GM18907 (cell line): ENCODE measurements around the gene DSCAM.
"Not testable (repeated sequence)": the region's sequence is repeated elsewhere in the genome, so short reads cannot be mapped to it uniquely, and the experiment has no call there.

Experiments
- ATAC-seq: cut with Tn5 transposase; IDR thresholded peaks from one replicate; pipeline ENCODE4 v1.9.1; 2021; ENCODE audit warnings: mild to moderate bottlenecking, moderate library complexity; ENCODE audit not compliant: unreplicated experiment

Gene DSCAM

GRCh38 chr21:40194185-40194980 lies 652.6 kb downstream of the DSCAM start:
- ATAC-seq, result no peak

- no peak for ATAC-seq
Measured at GRCh38 chr21:40191616-40192015, 655.3 kb downstream of the DSCAM start.

DNA sequence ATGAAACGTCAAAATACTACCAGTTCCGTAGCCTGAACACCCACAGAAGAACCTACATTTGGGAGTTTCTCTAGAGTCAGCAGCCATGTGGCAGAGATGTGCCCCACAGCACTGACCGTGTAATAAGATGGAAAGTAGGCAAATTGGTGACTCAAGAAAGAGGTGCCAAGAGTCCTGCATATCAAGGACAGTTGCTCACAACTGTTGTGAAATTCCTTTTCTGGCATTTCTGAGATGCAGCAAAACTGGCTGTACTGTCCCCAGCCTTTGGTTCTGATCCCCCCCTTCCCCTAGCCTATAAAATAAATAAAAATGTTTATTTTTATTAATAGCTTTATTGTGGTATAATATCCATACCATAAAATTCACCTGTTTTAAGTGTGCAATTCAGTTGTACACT lies 655.8 kb downstream of the DSCAM start:
- ATAC-seq, result no peak

GRCh38 chr21:40187946-40188654 lies 658.9 kb downstream of the DSCAM start:
- no peak for ATAC-seq

- no peak for ATAC-seq
Measured at GRCh38 chr21:40187244-40187643, 659.7 kb downstream of the DSCAM start.

DNA sequence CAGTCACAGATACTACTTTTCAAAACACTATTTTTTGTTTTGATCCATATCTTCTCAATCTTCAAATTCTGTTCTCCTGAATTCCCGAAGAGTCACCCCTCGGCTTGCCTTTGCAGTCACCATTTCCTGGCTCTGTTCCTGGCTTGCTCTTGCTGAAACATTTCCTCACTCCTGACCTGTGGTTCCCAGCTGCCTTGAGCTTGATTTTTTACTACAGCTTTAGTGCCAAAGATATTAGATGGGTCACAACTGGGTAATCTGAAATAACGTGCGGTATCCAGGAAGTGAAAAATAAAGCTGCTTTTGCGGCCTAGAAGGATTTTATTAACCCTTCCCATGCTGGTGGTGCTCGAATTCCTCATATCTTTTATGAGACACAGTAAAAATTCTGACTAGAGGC lies 660.9 kb downstream of the DSCAM start:
- ATAC-seq, result no peak

DNA sequence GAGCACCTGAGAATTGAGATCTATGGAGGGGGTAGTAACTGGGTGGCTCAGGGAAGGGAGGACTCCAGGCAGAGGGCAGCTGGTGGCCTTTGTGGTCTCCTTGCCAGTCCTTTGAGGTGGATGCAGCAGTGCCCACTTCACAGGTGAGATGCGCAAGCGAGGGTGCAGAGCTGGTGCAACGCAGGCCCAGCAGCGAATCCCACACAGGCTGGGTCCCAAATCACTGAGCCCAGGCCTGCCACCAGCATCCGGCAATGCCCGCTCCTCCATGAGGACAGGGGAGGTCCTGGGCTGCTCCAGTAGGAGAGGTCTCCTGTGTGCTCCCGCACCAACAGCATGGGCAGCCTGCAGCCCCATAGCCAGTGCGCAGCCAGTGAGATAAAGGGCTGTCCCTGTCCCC lies 661.8 kb downstream of the DSCAM start:
- ATAC-seq, result no peak

DNA sequence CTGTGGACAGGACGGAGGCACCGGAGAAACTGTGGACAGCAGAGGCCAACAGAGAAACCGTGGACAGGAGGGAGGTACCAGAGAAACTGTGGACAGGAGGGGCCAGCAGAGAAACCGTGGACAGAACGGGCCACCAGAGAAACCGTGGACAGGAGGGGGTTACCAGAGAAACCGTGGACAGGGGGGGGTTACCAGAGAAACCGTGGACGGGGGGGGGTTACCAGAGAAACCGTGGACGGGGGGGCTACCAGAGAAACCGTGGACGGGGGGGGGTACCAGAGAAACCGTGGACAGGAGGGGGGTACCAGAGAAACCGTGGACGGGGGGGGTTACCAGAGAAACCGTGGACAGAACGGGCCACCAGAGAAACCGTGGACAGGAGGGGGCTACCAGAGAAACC lies 664.5 kb downstream of the DSCAM start:
- ATAC-seq, result not testable (repeated sequence)

- ATAC-seq, result no peak
Measured at GRCh38 chr21:40179166-40179565, 667.8 kb downstream of the DSCAM start.

DNA sequence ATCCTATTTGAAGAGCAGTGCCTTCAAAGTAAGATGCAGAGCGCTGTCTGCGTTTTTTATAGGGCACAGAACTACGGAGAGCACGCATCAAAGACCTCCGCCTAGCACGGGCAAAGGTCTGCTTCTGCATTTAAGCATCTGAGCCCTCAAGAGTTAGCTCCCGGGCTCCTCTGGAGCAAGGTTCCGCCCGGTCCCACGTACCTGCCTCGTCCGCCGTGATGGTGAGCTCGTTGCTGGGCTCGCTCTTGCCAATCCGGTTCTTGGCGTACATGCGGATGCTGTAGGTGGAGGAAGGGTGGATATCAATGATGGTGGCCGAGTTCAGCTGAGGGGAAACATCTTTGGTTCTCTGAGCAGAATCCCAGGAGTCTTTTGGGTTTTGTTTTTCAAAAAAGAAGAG lies 668.2 kb downstream of the DSCAM start:
- no peak for ATAC-seq

DNA sequence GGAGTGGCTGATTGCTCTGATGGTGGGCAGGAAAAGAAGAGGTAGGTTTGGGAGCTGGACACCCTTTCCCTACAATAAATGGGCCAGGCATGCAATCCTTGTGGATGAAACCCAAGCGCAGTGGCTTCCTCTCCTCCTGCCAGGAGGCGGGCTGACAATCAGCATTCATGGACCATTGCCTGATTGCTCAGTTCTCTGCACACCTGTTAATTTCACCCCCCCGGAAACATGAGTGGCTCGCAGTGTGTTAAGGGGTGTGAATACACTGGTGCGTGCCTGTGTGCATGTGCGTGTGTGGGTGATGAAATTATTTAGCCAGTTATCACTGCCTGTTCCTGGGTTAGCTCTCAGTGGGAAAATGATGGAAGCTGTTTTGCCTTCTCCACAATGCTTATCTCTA lies 669.0 kb downstream of the DSCAM start:
- ATAC-seq, result no peak

DNA sequence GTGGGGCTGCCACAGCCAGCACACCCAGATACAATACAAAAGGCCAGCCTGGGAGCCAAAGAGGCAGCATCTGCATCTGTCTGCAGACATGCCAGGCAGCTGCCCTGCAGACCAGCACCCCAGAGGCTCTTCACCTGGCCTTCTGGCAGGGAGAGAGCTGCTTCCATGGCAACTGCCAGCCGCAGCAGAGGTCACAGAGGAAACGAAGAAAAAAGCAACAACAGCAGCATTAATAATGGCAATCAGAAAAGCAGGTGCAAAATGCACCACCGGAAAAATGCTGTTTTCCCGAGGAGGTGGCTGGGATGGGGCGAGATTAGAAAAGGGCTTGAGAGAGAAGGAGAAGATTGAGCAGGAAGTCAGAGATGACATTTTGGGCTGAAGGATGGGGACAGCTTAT lies 670.2 kb downstream of the DSCAM start:
- no peak for ATAC-seq

- ATAC-seq, result no peak
Measured at GRCh38 chr21:40173816-40174215, 673.1 kb downstream of the DSCAM start.

DNA sequence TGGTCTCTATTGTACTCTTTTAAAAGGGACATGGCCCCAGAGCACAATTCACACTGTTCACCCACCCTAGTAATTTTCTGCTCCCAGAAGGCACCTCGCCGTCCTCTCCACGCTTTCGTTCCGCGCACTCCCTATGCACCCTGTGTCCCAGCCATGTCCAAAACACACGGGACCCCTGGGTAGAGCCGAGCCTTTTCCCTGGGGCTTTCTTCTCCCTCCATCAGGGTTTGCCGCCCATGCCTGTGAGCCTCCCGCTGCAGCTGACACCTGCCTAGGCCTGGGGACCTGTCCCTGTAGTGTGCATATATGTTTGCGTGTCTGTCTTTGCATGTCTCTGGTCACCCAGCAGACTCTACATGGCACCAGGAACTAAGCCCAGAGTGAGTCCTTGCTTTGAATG lies 677.0 kb downstream of the DSCAM start:
- no peak for ATAC-seq

DNA sequence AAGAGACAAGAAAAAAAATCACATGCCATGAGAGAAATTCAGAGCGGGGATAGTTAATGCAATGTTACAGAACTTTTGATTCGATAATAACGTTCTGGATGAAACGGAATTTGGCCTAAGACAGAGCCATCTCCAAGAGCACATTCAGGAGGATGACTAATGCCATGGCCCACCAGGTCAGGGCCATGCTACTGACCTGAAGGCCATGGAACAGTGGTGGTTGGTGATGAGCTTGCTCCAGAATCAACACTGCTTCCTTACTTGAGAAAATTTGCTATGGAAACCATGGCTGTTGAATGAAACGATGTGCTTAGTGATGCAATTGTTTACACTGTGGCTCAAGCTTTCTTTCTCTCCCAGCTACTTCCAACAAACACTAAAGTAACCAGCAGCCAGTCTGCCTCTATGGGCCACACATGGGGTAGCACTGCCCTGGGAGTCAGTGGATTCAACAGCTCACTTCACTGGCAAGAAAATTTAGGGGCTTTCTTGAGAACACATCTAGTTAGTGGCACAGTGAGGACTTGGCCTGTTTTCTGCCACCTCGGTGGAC lies 680.6 kb downstream of the DSCAM start:
- ATAC-seq, result no peak

GRCh38 chr21:40165773-40166070 lies 681.2 kb downstream of the DSCAM start:
- ATAC-seq, result no peak

DNA sequence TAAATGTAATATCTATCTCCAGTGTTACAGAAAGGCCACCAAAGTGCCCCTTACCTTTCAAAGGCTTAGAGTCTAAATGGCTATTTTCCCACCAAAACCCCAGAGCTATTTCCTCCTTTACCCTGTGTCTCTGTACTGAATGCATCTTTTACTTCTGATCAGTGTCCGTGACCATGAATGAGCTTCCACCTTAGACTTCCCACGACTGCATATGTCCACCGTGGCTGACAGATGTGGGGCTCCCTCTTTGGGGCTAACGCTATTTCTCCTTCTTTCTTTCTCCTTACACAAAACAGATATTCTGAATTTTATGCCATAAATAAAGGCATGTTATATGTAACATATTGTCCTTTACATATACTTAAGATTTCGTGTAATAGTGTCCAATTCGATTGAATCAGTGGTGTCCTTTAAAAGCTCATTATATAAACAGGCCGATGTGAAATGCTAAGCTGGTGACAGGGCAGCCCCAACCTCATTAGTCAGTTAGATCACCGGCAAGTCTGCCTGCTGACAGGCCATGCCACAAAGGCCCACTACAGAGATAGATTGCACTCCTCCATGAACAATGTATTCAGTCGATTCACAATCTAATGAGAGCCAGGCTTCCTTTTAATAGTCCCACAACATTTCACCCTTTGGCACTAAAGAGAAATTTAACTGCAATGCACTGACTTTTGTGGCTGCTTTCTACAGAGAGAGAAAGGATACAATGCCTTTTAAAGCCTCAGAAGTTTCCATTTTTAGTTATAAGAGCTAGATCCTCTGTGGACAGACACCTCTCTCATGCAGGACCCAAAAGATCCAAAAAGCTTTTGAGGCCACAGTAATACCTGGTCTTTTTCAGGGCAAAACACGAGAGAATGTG lies 681.8 kb downstream of the DSCAM start:
- ATAC-seq, result no peak

GRCh38 chr21:40162075-40162474 lies 684.9 kb downstream of the DSCAM start:
- ATAC-seq, result no peak

GRCh38 chr21:40160911-40161310 lies 686.0 kb downstream of the DSCAM start:
- no peak for ATAC-seq

- no peak for ATAC-seq
Measured at GRCh38 chr21:40158366-40158765, 688.6 kb downstream of the DSCAM start.

DNA sequence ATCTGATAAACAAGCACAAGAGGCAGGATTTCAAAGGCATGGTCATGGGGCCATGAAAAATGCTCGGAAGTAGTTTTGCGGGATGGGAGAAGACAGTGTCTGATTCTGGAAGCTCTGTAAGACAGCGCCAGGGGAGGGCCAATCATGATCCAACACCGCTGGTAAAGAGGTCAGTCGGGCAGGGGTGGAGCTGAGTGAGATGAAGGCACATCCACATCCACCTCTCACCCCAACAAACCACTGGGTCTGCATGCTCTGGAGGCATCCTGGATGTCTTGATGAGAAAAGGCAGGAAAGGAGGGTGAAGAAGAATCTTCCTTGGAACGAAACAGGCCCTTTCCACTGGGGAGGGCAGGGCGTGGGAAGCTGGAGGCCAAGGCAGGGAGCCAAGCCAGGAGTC lies 691.4 kb downstream of the DSCAM start:
- no peak for ATAC-seq
